Stimulated activated CD8-positive, alpha-beta memory T cell treated with anti-CD3 and anti-CD28 coated beads, Interleukin-12 subunit alpha, Interleukin-12 subunit beta, amount 100 ng/mL, for 1 hour (primary cell): ENCODE measurements around the gene KRTAP10-2.
"Not testable (repeated sequence)": the region's sequence is repeated elsewhere in the genome, so short reads cannot be mapped to it uniquely, and the experiment has no call there.

ENCODE experiments used
- DNase-seq: peaks from one replicate; pipeline ENCODE4 v3.0.0-alpha.2; 2020; ENCODE audit warnings: low read depth

The KRTAP10-2 gene

DNA sequence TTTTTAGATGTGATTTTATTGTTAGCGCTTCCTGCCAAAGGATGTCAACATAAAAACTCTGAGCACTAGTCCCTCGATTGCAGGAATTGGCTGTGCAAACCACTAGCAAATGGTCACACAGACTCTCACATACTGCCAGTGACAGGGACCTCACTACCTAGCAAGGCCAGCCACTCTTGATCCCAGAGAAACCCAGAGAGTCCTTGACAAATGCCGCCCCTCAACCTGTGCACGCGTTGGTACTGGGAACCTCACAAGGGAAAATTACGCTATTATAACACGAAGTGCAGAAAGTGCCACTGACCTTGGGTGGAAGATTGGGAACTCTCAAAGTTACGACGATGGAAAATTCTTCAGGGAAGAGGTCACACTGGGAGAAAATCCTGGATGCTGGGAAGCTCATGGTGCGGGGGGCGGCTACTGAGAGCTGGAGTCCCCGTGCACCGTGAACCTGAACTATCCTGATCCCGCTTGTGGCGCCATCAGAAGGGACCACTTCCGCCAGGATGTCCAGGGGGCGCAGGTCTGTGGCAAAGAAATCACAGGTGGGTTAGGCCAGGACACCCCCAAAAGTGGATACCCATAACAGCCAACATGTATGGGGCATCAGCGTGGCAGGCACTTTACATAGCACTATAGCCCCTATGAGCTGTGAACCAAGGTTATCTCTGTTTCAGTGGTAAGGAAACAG is 16.3 kb upstream of the KRTAP10-2 start:
- no peak for DNase-seq

GRCh38 chr21:44566403-44566802 is 15.1 kb upstream of the KRTAP10-2 start:
- DNase-seq, result no peak

- DNase-seq, result no peak
These were observed 13.7 kb upstream of the KRTAP10-2 start for GRCh38 chr21:44564886-44565598.

- no peak for DNase-seq
These were observed 12.8 kb upstream of the KRTAP10-2 start for GRCh38 chr21:44564099-44564498.

- no peak for DNase-seq
These were observed 7.4 kb upstream of the KRTAP10-2 start, which contains the start of gene KRTAP10-3 for GRCh38 chr21:44558695-44559094. TSS of gene KRTAP10-3 (minus strand) at chr21:44558795. CDS start at chr21:44558715, 80 bp downstream.

GRCh38 chr21:44558329-44558675 is 7.0 kb upstream of the KRTAP10-2 start:
- not testable (repeated sequence) for DNase-seq

GRCh38 chr21:44557491-44558328 is 6.4 kb upstream of the KRTAP10-2 start:
- no peak for DNase-seq

DNA sequence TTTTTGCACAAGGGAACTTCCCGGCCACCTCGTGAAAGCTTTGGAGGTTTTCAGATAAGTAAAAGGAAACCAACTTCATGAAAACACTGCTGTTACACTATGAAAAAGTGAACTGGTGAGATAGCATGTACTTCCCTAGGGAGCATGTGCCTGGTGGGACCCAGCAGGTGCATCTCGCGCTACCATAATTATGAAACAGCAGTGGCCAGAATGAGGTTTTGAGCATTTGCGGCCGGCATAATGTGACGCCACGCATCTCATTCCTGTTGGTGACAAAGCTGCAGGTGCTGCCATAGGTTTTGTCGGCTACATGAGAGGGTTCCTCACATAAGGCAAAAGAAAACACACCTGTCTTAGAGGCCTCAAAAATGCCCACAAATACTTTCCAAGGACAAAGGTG is 5.6 kb upstream of the KRTAP10-2 start:
- DNase-seq, result no peak

GRCh38 chr21:44555200-44555875 is 4.0 kb upstream of the KRTAP10-2 start:
- no peak for DNase-seq

GRCh38 chr21:44552681-44553080 is 1.4 kb upstream of the KRTAP10-2 start:
- no peak for DNase-seq

GRCh38 chr21:44552136-44552535 is 831 bp upstream of the KRTAP10-2 start:
- no peak for DNase-seq

GRCh38 chr21:44550807-44551206 is 498 bp downstream of the KRTAP10-2 start:
- DNase-seq, result no peak

DNA sequence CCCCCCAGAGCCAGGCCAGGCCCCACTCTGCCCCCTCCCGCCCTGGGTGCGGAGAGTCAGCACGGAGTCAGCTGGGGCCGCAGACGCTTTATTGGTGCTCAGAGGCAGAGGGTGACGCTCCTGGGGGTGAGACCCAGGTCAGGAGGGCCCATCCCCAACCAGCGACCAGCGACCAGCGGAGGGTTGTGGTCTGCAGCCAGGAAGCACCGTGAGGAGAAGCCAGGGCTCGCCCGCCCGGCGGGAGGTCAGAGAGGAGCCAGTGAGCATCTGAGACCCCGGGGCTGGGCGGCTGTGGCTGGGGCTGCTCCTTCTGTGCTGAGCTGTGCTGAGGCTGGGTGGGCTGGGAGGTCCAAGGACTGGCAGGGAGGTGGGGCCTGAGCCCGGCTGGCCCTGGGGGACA is 1.0 kb downstream of the KRTAP10-2 start:
- DNase-seq, result not testable (repeated sequence)

DNA sequence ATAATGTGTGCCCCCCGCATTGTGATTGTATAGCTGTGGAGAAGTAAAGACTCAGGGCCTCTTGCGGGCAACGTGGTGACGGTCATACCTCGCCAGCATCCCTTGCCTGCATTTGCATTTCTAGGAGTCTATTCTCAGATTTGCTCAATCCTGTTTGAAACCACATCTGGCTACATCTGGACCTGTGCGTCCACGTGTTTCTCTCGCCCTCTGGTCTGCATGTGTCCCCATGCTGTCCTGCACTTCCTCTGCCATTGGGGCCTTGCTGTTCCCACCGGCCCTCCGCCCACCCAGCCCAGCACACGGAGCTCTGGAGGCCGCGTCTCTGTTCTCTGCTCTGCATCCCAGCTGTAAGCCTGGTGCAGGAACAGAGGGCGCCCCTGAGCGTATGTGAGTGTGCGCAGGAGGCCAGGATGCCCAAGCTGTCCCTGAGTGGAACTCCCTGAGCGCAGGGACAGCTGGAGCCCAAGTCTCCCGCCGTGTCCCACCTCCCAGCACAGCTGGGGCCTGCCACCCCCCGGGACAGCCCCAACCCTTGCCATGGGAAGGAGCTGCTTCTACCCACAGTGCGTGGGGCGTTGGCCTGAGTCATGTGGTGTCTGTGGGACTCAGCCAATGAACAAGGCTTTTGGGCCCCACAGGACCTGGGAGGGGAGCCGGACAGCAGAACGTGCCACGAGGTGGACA is 1.6 kb downstream of the KRTAP10-2 start:
- DNase-seq, result no peak

DNA sequence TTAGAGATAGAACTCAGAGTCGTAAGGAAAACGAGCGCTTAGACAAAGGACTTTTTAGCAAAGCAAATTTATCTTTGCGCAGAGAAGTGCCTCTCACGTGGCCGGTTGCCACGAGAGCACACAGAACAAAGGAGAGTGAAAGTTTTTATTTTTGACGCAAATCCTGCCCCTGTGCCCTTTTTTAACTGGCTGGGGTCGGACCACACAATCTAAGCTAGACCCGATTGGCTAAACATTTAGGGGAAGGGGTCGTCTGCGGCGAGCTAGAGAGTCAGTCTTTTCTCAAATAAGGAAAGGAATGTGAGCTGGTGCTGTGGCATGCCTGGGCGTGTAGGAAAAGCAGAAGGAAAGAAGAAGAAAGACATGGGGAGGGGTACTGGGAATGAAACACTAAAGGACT is 2.4 kb downstream of the KRTAP10-2 start:
- no peak for DNase-seq

DNA sequence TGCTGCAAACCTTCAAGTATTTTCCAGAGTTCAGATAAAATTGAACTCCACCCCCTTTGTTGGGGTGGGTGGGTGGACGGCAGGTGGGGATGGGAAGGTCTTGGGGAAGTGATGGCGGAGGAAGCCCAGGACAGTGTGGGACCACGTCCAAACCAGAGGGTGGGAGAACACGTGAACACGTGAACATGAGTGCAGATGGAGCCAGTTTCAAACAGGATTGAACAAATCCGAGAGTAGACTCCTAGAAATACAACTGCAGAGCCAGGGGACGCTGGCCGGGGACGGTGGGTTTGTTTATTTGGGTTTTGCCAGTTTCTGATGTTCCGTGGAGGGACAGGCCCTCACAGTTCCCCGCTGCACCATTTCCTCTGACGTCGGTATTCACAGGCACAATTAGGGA is 2.9 kb downstream of the KRTAP10-2 start:
- no peak for DNase-seq

DNA sequence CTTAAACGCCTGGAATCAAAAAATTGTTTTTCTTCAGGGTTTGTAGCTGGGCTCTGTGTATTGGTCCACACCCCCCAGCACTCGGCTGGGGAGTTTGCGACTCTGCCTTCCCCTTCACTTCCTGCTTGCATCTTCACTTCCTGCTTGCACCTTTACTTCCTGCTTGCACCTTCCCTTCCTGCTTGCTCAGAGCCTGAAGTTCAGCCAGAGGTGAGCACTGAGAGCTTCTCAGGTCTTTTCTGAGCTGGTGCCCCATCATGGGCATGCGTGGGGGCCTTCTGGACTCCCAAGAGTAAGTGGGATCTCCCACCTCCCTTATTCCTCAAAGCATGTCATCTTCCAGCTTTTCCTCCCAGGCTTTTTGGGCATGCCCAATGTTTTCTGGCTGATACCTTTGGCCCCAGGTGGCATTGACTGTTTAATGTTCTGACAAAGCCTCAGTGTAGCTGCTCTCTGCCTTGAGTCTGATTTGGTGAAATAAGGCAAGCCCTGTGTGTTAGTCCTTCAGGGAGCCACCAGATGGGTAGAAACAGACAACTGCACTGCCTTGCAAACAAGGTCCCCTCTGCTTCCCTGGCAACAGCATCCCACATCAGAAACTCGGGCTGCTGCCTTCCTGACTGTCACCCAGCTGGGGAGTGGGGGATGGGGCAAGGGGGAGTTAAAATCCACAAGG is 3.5 kb downstream of the KRTAP10-2 start:
- no peak for DNase-seq

GRCh38 chr21:44544566-44544965 is 6.7 kb downstream of the KRTAP10-2 start:
- DNase-seq, result no peak

DNA sequence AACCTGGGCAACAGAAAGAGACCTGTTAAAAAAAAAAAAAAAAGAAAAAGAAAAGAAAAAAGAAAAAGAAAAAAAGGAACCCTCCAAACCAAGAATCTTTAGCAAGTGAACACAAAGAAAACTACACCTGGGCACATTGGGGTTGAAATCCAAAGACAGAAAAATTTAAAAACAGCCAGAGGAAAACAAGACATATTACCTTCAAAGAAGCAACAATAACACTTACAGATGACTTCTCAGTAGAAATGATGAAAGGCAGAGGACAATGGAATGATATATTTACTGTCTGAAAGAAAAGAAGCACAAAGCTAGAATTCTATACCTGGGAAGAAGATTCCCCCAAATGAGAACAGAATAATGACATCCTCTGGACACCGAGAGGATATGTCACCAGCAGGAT is 8.6 kb downstream of the KRTAP10-2 start:
- DNase-seq, result no peak

DNA sequence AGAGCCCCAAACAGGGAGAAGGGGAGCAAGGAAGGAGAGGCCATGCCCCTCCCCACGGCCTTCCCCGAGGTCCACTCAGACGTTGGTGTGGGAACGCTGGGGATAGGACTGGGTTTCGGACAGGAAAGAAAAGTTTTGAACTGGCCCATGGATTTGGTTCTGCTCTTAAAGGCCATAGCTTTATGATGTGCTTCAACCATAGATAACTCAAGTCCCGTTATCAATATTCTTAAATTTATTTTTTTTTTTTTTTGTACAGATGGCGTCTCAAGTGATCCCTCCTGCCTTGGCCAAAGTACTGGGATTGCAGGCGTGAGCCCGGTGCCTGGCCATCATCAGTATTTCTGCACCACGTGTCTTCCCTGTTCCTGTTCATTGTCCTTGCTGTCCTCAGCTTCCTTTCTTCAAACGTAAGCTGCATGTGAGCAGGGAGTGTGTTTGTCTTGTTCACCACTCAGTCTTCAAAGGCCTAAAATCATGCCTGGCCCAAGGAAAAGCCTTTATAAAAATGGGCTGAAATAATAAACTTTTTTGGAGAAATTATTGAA is 10.5 kb downstream of the KRTAP10-2 start:
- DNase-seq, result no peak
